Peyer's patch (tissue), 4 donors: ENCODE results near the gene DNAH17. TPM values are rescaled to one million over a fixed set of nuclear protein-coding genes. Genes with fewer than 3 reads are reported as not detected.

Experiments
- DNase-seq, 3 donors: peaks; one replicate each; pipeline ENCODE4 v3.0.0-alpha.2; 2017 to 2019
- H3K27ac ChIP-seq, 4 donors: fragments of 200-600 bp; sonication (generic); one replicate each; pipeline ENCODE4 v1.5.1; 2016 to 2019
- H3K27me3 ChIP-seq, 2 donors: fragments of 200-600 bp; sonication (generic); one replicate each; pipeline ENCODE4 v1.5.1; 2019
- H3K36me3 ChIP-seq, 3 donors: fragments of 200-600 bp; sonication (generic); one replicate each; pipeline ENCODE4 v1.5.1; 2016 to 2019
- H3K4me1 ChIP-seq, 4 donors: fragments of 200-600 bp; sonication (generic); one replicate each; pipeline ENCODE4 v1.5.1; 2016 to 2019
- H3K4me3 ChIP-seq, 4 donors: fragments of 200-600 bp; sonication (generic); 1 replicate in 3 of 4; 2 replicates in 1 of 4; pipeline ENCODE4 v1.5.1; 2016 to 2019; ENCODE audit warnings: mild to moderate bottlenecking in 1 of 4
- H3K9me3 ChIP-seq, 4 donors: fragments of 200-600 bp; sonication (generic); one replicate each; pipeline ENCODE4 v1.5.1; 2016 to 2019; ENCODE audit warnings: mild to moderate bottlenecking in 1 of 4
- CTCF ChIP-seq, 6 experiments: fragments of 450-650 bp in 4 of 6; fragments of 200-600 bp in 2 of 6; sonication (generic) in 1 of 6; IDR thresholded peaks; one replicate each; pipeline ENCODE4 v1.5.1; 2017 to 2019; ENCODE audit warnings: antibody characterized with exemption in 6 of 6, mild to moderate bottlenecking in 3 of 6, moderate library complexity in 1 of 6
- POLR2A ChIP-seq, 2 donors: fragments of 450-650 bp; IDR thresholded peaks; one replicate each; pipeline ENCODE4 v1.5.1; 2017; ENCODE audit warnings: antibody characterized with exemption in 2 of 2, mild to moderate bottlenecking in 2 of 2, moderate library complexity in 2 of 2
- total RNA-seq, 4 donors: library from RNA; depleted of rRNA; stranded (reverse); fragments of >200 nt; gene quantifications; one replicate each; pipeline ENCODE4 v1.1.0, GENCODE V29; 2016

DNAH17 gene
- total RNA-seq, 4 donors from 2014 or later = under 0.01 to 0.67 TPM; not detected in 2

DNA sequence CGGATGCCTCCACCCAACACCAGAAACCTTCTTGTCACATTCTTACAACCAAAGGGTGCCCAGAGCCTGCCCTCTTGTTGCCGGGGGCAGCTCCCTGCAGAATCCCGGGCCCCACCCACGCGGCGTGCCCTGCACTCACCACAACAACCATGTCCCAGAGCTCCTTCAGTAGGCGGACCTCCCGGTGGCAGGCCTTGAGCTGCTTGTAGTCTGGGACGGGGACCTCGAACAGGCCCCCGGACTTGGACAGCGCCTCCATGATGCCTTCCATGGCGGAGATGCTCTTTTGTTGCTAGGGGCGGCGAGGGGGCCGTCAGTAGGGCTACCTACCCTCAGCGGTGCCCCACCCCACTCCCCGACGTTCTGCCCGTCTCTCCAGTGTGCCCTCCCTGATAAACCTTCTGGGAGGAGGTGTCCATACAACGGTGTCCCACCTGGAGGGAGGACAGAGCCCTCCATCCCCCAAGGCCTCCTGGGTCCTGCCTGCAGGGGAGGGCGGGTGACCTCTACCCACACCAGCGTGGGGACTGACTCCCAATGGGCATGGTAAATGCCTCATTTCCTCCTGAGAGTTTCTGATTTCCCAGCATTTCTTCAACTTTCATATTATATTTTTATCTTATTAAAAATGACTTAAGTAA is 52.2 kb downstream of the DNAH17 start:
- DNase-seq = no peak
- no peaks in the 10 kb centered on the region for H3K4me1 ChIP-seq
- H3K27me3 ChIP-seq = no peaks in the 10 kb centered on the region
- no peak for TF ChIP-seq CTCF (IDR thresholded peaks at IDR 0.05)
- no peak for TF ChIP-seq POLR2A (IDR thresholded peaks at IDR 0.05)
- H3K27ac ChIP-seq = no peak overlapping the region
- no peak overlapping the region for H3K4me3 ChIP-seq
- H3K9me3 ChIP-seq = no peaks in the 10 kb centered on the region
- H3K36me3 ChIP-seq = no peaks in the 10 kb centered on the region

DNA sequence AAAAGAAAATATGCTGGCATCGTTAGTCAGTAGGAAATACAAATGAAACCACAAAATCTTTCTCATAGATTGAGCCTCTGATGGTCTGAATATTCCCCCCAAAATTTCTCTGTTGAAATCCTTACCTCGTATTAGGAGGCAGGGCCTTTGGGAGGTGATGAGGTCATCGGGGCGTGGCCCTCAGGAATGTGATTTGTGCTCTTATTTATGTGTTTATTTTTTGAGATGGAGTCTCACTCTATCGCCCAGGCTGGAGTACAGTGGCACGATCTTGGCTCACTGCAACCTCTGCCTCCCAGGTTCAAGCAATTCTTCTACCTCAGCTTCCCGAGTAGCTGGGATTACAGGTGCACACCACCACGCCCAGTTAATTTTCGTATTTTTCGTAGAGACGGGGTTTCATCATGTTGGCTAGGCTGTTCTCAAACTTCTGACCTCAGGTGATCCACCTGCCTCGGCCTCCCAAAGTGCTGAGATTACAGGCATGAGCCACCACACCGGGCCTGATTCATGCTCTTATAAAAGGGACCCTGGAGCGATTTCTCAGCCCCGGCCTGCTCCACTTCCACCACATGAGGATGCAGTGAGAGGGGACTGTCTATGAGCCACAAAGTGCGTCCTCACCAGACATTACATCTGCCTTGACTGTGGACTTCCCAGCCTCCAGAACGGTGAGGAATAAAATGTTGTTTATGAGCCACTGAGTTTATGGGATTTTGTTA is 53.1 kb downstream of the DNAH17 start:
- H3K27me3 ChIP-seq = no peaks in the 10 kb centered on the region
- H3K36me3 ChIP-seq = no peaks in the 10 kb centered on the region
- H3K9me3 ChIP-seq = no peaks in the 10 kb centered on the region
- H3K4me1 ChIP-seq = no peaks in the 10 kb centered on the region
- no peak overlapping the region for H3K27ac ChIP-seq
- no peak overlapping the region for H3K4me3 ChIP-seq
- TF ChIP-seq CTCF (IDR thresholded peaks at IDR 0.05) (no peak), POLR2A (IDR thresholded peaks at IDR 0.05) (no peak)
- DNase-seq = no peak

DNA sequence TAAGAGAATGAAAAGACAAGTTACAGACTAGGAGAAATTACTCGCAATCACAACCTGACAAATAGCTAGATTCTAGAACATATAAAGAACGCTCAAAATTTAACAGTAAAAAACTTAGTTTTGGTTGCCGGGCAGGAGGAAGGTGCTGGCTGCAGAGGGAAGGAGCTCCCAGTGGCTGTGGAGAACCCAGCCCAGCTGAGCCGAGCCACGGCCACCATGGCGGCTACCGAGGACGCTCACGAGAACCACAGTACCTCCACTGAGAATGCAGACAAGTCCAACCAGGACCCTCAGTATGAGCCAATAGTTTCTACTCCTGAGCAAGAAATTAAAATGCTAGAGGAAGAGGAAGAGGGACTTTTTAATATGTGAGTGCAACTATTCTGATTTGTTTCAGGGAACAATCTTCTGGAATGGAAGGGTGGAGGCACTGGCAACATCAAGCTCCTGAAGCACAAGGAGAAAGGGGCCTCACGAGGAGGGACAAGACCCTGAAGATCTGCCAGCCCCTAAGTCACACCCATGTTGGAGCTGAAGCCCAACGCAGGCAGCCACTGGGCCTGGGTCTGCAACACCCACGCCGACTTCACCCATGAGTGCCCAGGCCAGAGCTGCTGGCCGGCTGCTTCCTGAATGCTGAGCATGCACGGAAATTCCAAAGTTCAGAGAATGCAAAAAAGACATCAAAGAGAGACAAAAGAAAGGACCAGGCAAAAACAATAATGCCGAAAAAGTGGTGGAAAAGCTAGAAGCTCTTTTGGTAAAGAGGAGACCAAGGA is 55.0 kb downstream of the DNAH17 start:
- no peak for DNase-seq
- Histone ChIP-seq H3K4me3 (no peak overlapping the region), H3K27me3 (no peaks in the 10 kb centered on the region), H3K4me1 (no peaks in the 10 kb centered on the region), H3K9me3 (no peaks in the 10 kb centered on the region), H3K27ac (no peak overlapping the region), H3K36me3 (no peaks in the 10 kb centered on the region)
- TF ChIP-seq POLR2A (IDR thresholded peaks at IDR 0.05) (no peak), CTCF (IDR thresholded peaks at IDR 0.05) (no peak)

- no peak overlapping the region for H3K27ac ChIP-seq
- no peak for TF ChIP-seq CTCF (IDR thresholded peaks at IDR 0.05)
- TF ChIP-seq POLR2A (IDR thresholded peaks at IDR 0.05) = no peak
- no peaks in the 10 kb centered on the region for H3K27me3 ChIP-seq
- no peak for DNase-seq
- no peaks in the 10 kb centered on the region for H3K9me3 ChIP-seq
- H3K36me3 ChIP-seq = no peaks in the 10 kb centered on the region
- no peaks in the 10 kb centered on the region for H3K4me1 ChIP-seq
- no peak overlapping the region for H3K4me3 ChIP-seq
Measured at GRCh38 chr17:78517421-78517820, 59.8 kb downstream of the DNAH17 start.

- no peaks in the 10 kb centered on the region for H3K4me1 ChIP-seq
- TF ChIP-seq POLR2A (IDR thresholded peaks at IDR 0.05) (no peak), CTCF (IDR thresholded peaks at IDR 0.05) (no peak)
- H3K9me3 ChIP-seq = no peaks in the 10 kb centered on the region
- no peak overlapping the region for H3K4me3 ChIP-seq
- H3K27me3 ChIP-seq = no peaks in the 10 kb centered on the region
- H3K36me3 ChIP-seq = no peaks in the 10 kb centered on the region
- no peak overlapping the region for H3K27ac ChIP-seq
- no peak for DNase-seq
Measured at GRCh38 chr17:78515480-78515879, 61.7 kb downstream of the DNAH17 start.
